ENCODE measurements around the gene ANKRD50.
A peak's percentile ranks its signal among the peaks of the same experiment; 100 is the strongest.

ANKRD50 gene

DNA sequence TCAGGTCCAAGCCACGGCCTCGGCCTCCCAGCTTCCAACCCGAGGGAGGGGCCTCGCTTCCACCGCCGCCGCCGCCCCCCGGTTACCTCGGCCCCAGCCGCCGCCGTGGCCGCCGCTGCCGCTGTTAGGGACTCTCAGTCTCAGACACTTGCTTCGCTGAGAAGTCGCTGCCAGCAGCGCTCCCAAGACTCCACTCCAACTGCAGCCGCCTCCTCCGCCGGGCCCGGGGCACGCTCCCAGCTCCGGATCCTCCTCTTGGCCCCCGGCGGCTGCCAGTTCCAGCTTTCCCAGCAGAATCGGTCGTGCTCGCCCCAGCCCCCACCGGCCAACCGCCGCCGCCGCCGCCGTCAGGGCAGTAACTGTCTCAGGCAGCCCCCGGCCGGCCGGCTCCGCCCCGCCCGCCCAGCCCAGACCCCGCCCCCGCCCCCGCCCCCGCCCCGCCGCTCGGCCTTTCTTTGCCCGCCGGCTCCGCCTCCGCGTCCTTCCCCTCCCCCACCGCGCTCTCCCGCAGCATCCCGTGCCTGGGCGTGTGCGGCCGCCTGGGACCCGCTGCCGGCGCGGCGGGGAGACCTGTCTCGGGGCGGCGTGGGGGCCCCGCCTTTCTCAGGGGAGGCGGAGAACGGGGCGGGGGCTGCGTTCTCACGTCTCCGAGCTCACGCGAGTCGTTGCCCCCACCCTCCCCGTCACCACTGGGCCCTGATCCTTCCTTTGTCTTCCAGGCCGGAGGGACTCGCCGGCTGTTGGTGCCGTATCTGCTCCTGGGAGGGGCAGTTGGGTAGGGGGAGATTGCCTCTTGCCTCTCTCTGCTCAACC, at the start of gene ANKRD50:
Gene ANKRD50 (minus strand): TSS at position 361 of the 813 bp plus-strand sequence. CDS start 2,221 bp downstream, outside the sequence.
- Histone ChIP-seq H3F3A (ENCODE audit: insufficient read depth, low read length) (no peaks in the 10 kb centered on the region), H3K4me3 (ENCODE audit: low read depth, low read length, poor library complexity, severe bottlenecking) (peak within 1 kb of the TSS; percentile 81), H2AFZ (ENCODE audit: low read length) (peak within 1 kb of the TSS; percentile 38; the same call in 1 of the 2 replicates), H4K20me1 (ENCODE audit: insufficient read depth, low read length) (no peaks in the 10 kb centered on the region), H3K36me3 (ENCODE audit: insufficient read depth, low read length) (no peaks in the 10 kb centered on the region), H3K27ac (ENCODE audit: low read depth, low read length, poor library complexity, severe bottlenecking) (no peak within 1 kb of the TSS), H3K9ac (ENCODE audit: low read length) (peak within 1 kb of the TSS; percentile 69), H3K9me3 (ENCODE audit: low read length) (no peaks in the 10 kb centered on the region), H3K9me2 (ENCODE audit: low read depth, low read length) (no peaks in the 10 kb centered on the region), H3K79me2 (ENCODE audit: insufficient read depth, low read length) (no peaks in the 10 kb centered on the region), H3K4me1 (ENCODE audit: insufficient read depth, low read length, severe bottlenecking) (peaks cover 19% of the 10 kb centered on the region), H3K4me2 (ENCODE audit: low read length) (peak within 1 kb of the TSS; percentile 70), H3K27me3 (ENCODE audit: insufficient read depth, low read length) (no peaks in the 10 kb centered on the region)
- TF ChIP-seq, protein P1, sequence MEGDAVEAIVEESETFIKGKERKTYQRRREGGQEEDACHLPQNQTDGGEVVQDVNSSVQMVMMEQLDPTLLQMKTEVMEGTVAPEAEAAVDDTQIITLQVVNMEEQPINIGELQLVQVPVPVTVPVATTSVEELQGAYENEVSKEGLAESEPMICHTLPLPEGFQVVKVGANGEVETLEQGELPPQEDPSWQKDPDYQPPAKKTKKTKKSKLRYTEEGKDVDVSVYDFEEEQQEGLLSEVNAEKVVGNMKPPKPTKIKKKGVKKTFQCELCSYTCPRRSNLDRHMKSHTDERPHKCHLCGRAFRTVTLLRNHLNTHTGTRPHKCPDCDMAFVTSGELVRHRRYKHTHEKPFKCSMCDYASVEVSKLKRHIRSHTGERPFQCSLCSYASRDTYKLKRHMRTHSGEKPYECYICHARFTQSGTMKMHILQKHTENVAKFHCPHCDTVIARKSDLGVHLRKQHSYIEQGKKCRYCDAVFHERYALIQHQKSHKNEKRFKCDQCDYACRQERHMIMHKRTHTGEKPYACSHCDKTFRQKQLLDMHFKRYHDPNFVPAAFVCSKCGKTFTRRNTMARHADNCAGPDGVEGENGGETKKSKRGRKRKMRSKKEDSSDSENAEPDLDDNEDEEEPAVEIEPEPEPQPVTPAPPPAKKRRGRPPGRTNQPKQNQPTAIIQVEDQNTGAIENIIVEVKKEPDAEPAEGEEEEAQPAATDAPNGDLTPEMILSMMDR (IDR thresholded peaks at IDR 0.05; ENCODE audit: low read length), result no peak
- TF ChIP-seq EZH2 (IDR thresholded peaks at IDR 0.05; ENCODE audit: borderline replicate concordance, low read length), result no peak

DNA sequence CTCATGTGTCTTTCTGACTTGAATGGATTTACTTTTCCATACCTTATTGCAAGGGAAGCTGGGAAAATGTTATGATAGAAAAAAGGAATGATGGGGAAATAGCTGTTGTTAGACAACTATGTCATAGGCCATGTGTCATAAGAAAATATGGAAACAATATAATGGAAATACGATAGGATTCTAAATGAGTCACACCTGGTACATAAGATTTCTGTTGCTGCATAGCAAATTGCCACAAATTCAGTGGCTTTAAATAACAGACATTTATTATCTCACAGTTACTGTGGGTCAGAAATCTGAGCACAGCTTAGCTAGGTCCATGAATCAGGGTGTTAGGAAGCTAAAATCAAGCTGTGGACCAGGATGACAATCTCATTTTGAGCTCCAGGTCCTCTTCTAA, 44.6 kb upstream of the ANKRD50 start:
- H4K20me1 ChIP-seq (ENCODE audit: insufficient read depth, low read length), result no peaks in the 10 kb centered on the region
- no peak overlapping the region for H2AFZ ChIP-seq (ENCODE audit: low read length)
- no peaks in the 10 kb centered on the region for H3F3A ChIP-seq (ENCODE audit: insufficient read depth, low read length)
- H3K9me3 ChIP-seq (ENCODE audit: low read length), result no peaks in the 10 kb centered on the region
- TF ChIP-seq EZH2 (IDR thresholded peaks at IDR 0.05; ENCODE audit: borderline replicate concordance, low read length), result no peak
- TF ChIP-seq, protein P1 (IDR thresholded peaks at IDR 0.05; ENCODE audit: low read length), result no peak
- H3K4me1 ChIP-seq (ENCODE audit: insufficient read depth, low read length, severe bottlenecking), result no peaks in the 10 kb centered on the region
- no peaks in the 10 kb centered on the region for H3K9me2 ChIP-seq (ENCODE audit: low read depth, low read length)
- H3K27me3 ChIP-seq (ENCODE audit: insufficient read depth, low read length), result no peaks in the 10 kb centered on the region
- no peak overlapping the region for H3K4me3 ChIP-seq (ENCODE audit: low read depth, low read length, poor library complexity, severe bottlenecking)
- H3K9ac ChIP-seq (ENCODE audit: low read length), result no peak overlapping the region
- H3K79me2 ChIP-seq (ENCODE audit: insufficient read depth, low read length), result no peaks in the 10 kb centered on the region
- H3K4me2 ChIP-seq (ENCODE audit: low read length), result no peak overlapping the region
- H3K27ac ChIP-seq (ENCODE audit: low read depth, low read length, poor library complexity, severe bottlenecking), result no peak overlapping the region
- H3K36me3 ChIP-seq (ENCODE audit: insufficient read depth, low read length), result no peaks in the 10 kb centered on the region

- Histone ChIP-seq H4K20me1 (ENCODE audit: insufficient read depth, low read length) (no peaks in the 10 kb centered on the region), H3F3A (ENCODE audit: insufficient read depth, low read length) (no peaks in the 10 kb centered on the region), H3K4me1 (ENCODE audit: insufficient read depth, low read length, severe bottlenecking) (no peaks in the 10 kb centered on the region), H3K9ac (ENCODE audit: low read length) (no peak overlapping the region), H3K9me3 (ENCODE audit: low read length) (no peaks in the 10 kb centered on the region), H3K4me3 (ENCODE audit: low read depth, low read length, poor library complexity, severe bottlenecking) (no peak overlapping the region), H3K36me3 (ENCODE audit: insufficient read depth, low read length) (no peaks in the 10 kb centered on the region), H3K27me3 (ENCODE audit: insufficient read depth, low read length) (no peaks in the 10 kb centered on the region), H3K9me2 (ENCODE audit: low read depth, low read length) (no peaks in the 10 kb centered on the region), H3K79me2 (ENCODE audit: insufficient read depth, low read length) (no peaks in the 10 kb centered on the region), H2AFZ (ENCODE audit: low read length) (no peak overlapping the region), H3K4me2 (ENCODE audit: low read length) (no peak overlapping the region), H3K27ac (ENCODE audit: low read depth, low read length, poor library complexity, severe bottlenecking) (no peak overlapping the region)
- TF ChIP-seq, protein P1 (IDR thresholded peaks at IDR 0.05; ENCODE audit: low read length), result no peak
- no peak for TF ChIP-seq EZH2 (IDR thresholded peaks at IDR 0.05; ENCODE audit: borderline replicate concordance, low read length)
These were observed 42.1 kb upstream of the ANKRD50 start for GRCh38 chr4:124754681-124755080.
